Endothelial cell of umbilical vein (primary cell): ENCODE data around the gene PTPRD. TPM values are rescaled to one million over a fixed set of nuclear protein-coding genes. Genes with fewer than 3 reads are reported as not detected.

ENCODE experiments used
- BruUV-seq: library from RNA; stranded (reverse); fragments of 400-500 nt; replicated peaks from 2 replicates; lab custom pipeline; 2021; lab: Mats Ljungman, UMichigan
- CTCF ChIA-PET: fragments of 300-600, 350-600 bp; sonication (Branson Sonifier 250); formaldehyde crosslinking; loops from one replicate; lab custom pipeline; 2021; ENCODE audit warnings: antibody characterized with exemption, inconsistent platforms; lab: Charles Lee
- POLR2A ChIA-PET: fragments of 300-600, 350-600 bp; sonication (Branson Sonifier 250); formaldehyde crosslinking; loops from one replicate; lab custom pipeline; 2021; ENCODE audit warnings: antibody characterized with exemption, inconsistent platforms; lab: Charles Lee
- DNase-seq: peaks from one replicate; pipeline ENCODE4 v3.0.0-alpha.2; 2011; ENCODE audit warnings: low read depth, low spot score
- FAIRE-seq: peaks from 2 replicates; lab custom pipeline; 2011; peaks lifted over from hg19 to GRCh38; lab: Jason Lieb, UNC
- H2AFZ ChIP-seq: 2 replicates; pipeline ENCODE4 v1.6.0; 2012; ENCODE audit warnings: low read depth, low read length, control low read depth, inconsistent platforms
- H3K27ac ChIP-seq: 2 replicates; pipeline ENCODE4 v1.5.1; 2011; ENCODE audit warnings: low read depth, mild to moderate bottlenecking, control low read depth, low read length, moderate library complexity; ENCODE audit not compliant: insufficient read depth
- H3K27me3 ChIP-seq, 2 experiments: 2 replicates each; pipeline versions ENCODE4 v1.6.0 to v1.6.1; 2011; ENCODE audit warnings: low read length in 2 of 2, mixed read lengths in 1 of 2; ENCODE audit not compliant: control insufficient read depth in 2 of 2, insufficient read depth in 2 of 2
- H3K36me3 ChIP-seq, 2 experiments: 2 replicates in 1 of 2; 3 replicates in 1 of 2; pipeline ENCODE4 v1.5.1; 2011; ENCODE audit warnings: low read length in 2 of 2, mild to moderate bottlenecking in 1 of 2, moderate library complexity in 1 of 2; ENCODE audit not compliant: control insufficient read depth in 2 of 2, insufficient read depth in 2 of 2; ENCODE audit errors: extremely low read depth in 1 of 2
- H3K4me1 ChIP-seq: 3 replicates; pipeline ENCODE4 v1.5.1; 2011; ENCODE audit warnings: mild to moderate bottlenecking, low read length; ENCODE audit not compliant: control insufficient read depth, insufficient read depth; ENCODE audit errors: extremely low read depth
- H3K4me2 ChIP-seq: 2 replicates; pipeline ENCODE4 v1.6.1; 2011; ENCODE audit warnings: low read length, control low read depth, mixed read lengths; ENCODE audit not compliant: insufficient read depth
- H3K4me3 ChIP-seq, 3 experiments: fragments of 200-600 bp in 1 of 3; sonication (generic), shearing (Covaris generic) in 1 of 3; replicated peaks in 1 of 3; 2 replicates each; pipeline ENCODE4 v1.5.1; 2011 to 2016; ENCODE audit warnings: control low read depth in 3 of 3, low read length in 3 of 3, mild to moderate bottlenecking in 2 of 3, inconsistent platforms in 1 of 3, low read depth in 1 of 3, moderate library complexity in 1 of 3; ENCODE audit not compliant: insufficient read depth in 1 of 3
- H3K79me2 ChIP-seq: 2 replicates; pipeline ENCODE4 v1.6.0; 2012; ENCODE audit warnings: low read length, inconsistent platforms; ENCODE audit not compliant: control insufficient read depth, insufficient read depth
- H3K9ac ChIP-seq: replicated peaks from 2 replicates; pipeline ENCODE3; 2011; ENCODE audit warnings: low read length, control low read depth; ENCODE audit not compliant: insufficient read depth; ENCODE audit errors: extremely low read depth
- H3K9me1 ChIP-seq: replicated peaks from 3 replicates; pipeline ENCODE4 v1.6.0; 2011; ENCODE audit warnings: mild to moderate bottlenecking, low read length; ENCODE audit not compliant: control insufficient read depth, insufficient read depth; ENCODE audit errors: extremely low read depth
- H3K9me3 ChIP-seq: replicated peaks from 2 replicates; pipeline ENCODE4 v1.5.1; 2012; ENCODE audit warnings: low read length, inconsistent platforms; ENCODE audit not compliant: control insufficient read depth, insufficient read depth
- H4K20me1 ChIP-seq: replicated peaks from 2 replicates; pipeline ENCODE3; 2011; ENCODE audit warnings: mild to moderate bottlenecking, low read length; ENCODE audit not compliant: control insufficient read depth, insufficient read depth; ENCODE audit errors: extremely low read depth
- EZH2 ChIP-seq: IDR thresholded peaks from 2 replicates; pipeline ENCODE4 v1.6.1; 2012; ENCODE audit warnings: borderline replicate concordance, low read depth, mild to moderate bottlenecking, moderate library complexity, low read length, inconsistent platforms; ENCODE audit not compliant: severe bottlenecking
- FOS ChIP-seq: IDR thresholded peaks from 2 replicates; pipeline ENCODE4 v1.6.1; 2011; ENCODE audit warnings: mild to moderate bottlenecking, low read length, moderate library complexity, borderline replicate concordance; ENCODE audit not compliant: insufficient read depth
- GATA2 ChIP-seq: IDR thresholded peaks from 2 replicates; pipeline ENCODE4 v1.7.0; 2011; ENCODE audit warnings: low read depth, mild to moderate bottlenecking, moderate library complexity, mixed read lengths, low read length; ENCODE audit not compliant: insufficient read length, insufficient read depth
- JUN ChIP-seq: IDR thresholded peaks from 2 replicates; pipeline ENCODE4 v1.6.1; 2011; ENCODE audit warnings: borderline replicate concordance, low read depth; ENCODE audit not compliant: insufficient read length, insufficient read depth
- MYC ChIP-seq: IDR thresholded peaks from one replicate; pipeline ENCODE4 v1.6.1; 2011; ENCODE audit warnings: mild to moderate bottlenecking, low read depth, low read length
- POLR2A ChIP-seq: IDR thresholded peaks from 2 replicates; pipeline ENCODE4 v1.6.1; 2012; ENCODE audit warnings: low read depth, mild to moderate bottlenecking, control low read depth, low read length
- POLR2AphosphoS5 ChIP-seq: IDR thresholded peaks from 2 replicates; pipeline ENCODE4 v1.6.1; 2012; ENCODE audit warnings: low read depth, mild to moderate bottlenecking, control low read depth, low read length, moderate library complexity; ENCODE audit not compliant: insufficient read depth
- dilution Hi-C: fragments of 300-500 bp; cut with MboI; formaldehyde crosslinking; loops from one replicate; pipeline ENCODE4 v1.15.0; 2019; ENCODE audit warnings: low sequenced_read_pairs; ENCODE audit not compliant: extremely low pct_ligation_motif_present
- intact Hi-C: fragments of 100-400 bp; cut with micrococcal nuclease; formaldehyde crosslinking; loops from one replicate; pipeline ENCODE4 v1.10.0; 2022
- polyA plus RNA-seq, 4 experiments: library from polyadenylated mRNA; depleted of rRNA in 3 of 4; stranded (reverse) in 3 of 4; unstranded in 1 of 4; fragments of >200 nt; gene quantifications; 2 replicates each; pipeline versions ENCODE4 v1.2.1 to v1.2.3, GENCODE V29; 2011 to 2012; ENCODE audit warnings: missing spikeins in 1 of 4
- total RNA-seq: library from RNA; stranded (reverse); gene quantifications from 2 replicates; pipeline ENCODE4 v1.2.3, GENCODE V29; 2021
- TF ChIP-seq, protein P1 (sequence below): IDR thresholded peaks from 2 replicates; pipeline ENCODE4 v1.6.1; 2011; ENCODE audit not compliant: insufficient read depth, insufficient read length
- TF ChIP-seq, protein P2 (sequence below), 2 donors: IDR thresholded peaks; 1 replicate in 1 of 2; 2 replicates in 1 of 2; pipeline ENCODE4 v1.5.1; 2011; ENCODE audit warnings: low read length in 2 of 2, mild to moderate bottlenecking in 2 of 2, moderate library complexity in 2 of 2, control low read depth in 1 of 2, inconsistent platforms in 1 of 2, low read depth in 1 of 2; ENCODE audit not compliant: insufficient read depth in 1 of 2; ENCODE audit errors: extremely low read depth in 1 of 2

The PTPRD gene
- total and polyA plus RNA-seq, 2 donors (not counting 3 experiments of a cell fraction or from before 2014, with no cell fraction given), result 5.5 to 5.7 TPM

DNA sequence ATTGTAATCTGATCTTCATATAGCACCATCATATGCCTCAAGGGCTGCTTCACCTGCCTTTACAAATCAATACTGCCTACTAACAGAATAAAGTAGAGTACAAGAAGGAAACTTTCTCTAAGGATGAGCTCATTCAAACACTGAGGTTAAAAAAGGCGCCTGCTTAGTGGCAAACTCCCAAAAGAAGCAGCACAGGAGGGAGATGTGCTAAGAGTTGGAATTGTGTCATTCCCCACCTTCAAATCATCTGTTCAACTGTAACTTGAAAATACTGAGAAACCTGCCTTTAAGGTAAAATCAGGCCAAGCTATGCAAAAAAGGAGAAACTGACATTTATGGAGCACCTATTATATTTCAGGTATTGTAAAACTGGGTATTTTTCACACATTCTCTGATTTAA, 560.6 kb downstream of the PTPRD start:
- no peak for FAIRE-seq
- no peaks in the 10 kb centered on the region for H3K36me3 ChIP-seq
- no peaks in the 10 kb centered on the region for H3K9me1 ChIP-seq
- no peaks in the 10 kb centered on the region for H3K79me2 ChIP-seq
- ChIA-PET CTCF (interaction anchor here (0.7 to 2.0 kb wide), 5 partner anchors 8 to 222 kb away, joined by 3 to 15 read pairs (median 3); no protein-coding TSS in a partner anchor), POLR2A (no interaction called here)
- H2AFZ ChIP-seq, result no peak overlapping the region
- intact Hi-C loops (no loop called here), dilution Hi-C loops (no loop called here)
- no peak overlapping the region for H3K4me3 ChIP-seq
- H3K27ac ChIP-seq, result no peak overlapping the region
- no peak overlapping the region for H3K9ac ChIP-seq
- no peak for TF ChIP-seq JUN
- TF ChIP-seq, protein P1, sequence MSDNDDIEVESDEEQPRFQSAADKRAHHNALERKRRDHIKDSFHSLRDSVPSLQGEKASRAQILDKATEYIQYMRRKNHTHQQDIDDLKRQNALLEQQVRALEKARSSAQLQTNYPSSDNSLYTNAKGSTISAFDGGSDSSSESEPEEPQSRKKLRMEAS, result no peak
- TF ChIP-seq MYC, result no peak
- TF ChIP-seq, protein P2, sequence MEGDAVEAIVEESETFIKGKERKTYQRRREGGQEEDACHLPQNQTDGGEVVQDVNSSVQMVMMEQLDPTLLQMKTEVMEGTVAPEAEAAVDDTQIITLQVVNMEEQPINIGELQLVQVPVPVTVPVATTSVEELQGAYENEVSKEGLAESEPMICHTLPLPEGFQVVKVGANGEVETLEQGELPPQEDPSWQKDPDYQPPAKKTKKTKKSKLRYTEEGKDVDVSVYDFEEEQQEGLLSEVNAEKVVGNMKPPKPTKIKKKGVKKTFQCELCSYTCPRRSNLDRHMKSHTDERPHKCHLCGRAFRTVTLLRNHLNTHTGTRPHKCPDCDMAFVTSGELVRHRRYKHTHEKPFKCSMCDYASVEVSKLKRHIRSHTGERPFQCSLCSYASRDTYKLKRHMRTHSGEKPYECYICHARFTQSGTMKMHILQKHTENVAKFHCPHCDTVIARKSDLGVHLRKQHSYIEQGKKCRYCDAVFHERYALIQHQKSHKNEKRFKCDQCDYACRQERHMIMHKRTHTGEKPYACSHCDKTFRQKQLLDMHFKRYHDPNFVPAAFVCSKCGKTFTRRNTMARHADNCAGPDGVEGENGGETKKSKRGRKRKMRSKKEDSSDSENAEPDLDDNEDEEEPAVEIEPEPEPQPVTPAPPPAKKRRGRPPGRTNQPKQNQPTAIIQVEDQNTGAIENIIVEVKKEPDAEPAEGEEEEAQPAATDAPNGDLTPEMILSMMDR (IDR thresholded peaks at IDR 0.05; ENCODE audit: extremely low read depth in 1 of 2, insufficient read depth in 1 of 2, low read depth in 1 of 2, low read length in 2 of 2), result no peak
- no peak overlapping the region for H3K4me2 ChIP-seq
- H3K9me3 ChIP-seq, result no peaks in the 10 kb centered on the region
- H4K20me1 ChIP-seq, result no peaks in the 10 kb centered on the region
- BruUV-seq, result no TSS peak
- no peaks in the 10 kb centered on the region for H3K4me1 ChIP-seq
- H3K27me3 ChIP-seq, result peaks cover 0 to 2% of the 10 kb centered on the region in 2 experiments
- no peak for DNase-seq

DNA sequence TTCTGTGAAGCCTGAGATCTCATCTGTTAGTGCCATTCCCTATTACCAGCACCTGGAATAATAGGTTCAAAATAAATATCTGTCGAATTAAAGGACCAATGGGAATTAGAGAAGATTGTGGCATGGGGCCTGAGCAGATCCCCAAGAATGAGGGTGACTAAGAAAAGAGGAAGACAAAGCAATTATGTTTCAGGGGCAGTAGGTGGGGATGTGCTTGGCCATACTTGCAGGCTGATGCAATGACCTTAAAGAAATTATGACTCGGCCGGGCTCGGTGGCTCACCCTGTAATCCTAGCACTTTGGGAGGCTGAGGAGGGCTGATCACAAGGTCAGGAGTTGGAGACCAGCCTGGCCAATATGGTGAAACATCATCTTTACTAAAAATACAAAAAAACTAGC, 562.8 kb downstream of the PTPRD start:
- Histone ChIP-seq H3K4me2 (no peak overlapping the region), H4K20me1 (no peaks in the 10 kb centered on the region), H3K9me3 (no peaks in the 10 kb centered on the region), H3K79me2 (no peaks in the 10 kb centered on the region), H3K36me3 (no peaks in the 10 kb centered on the region), H2AFZ (no peak overlapping the region), H3K4me3 (no peak overlapping the region), H3K4me1 (no peaks in the 10 kb centered on the region), H3K27me3 (peaks cover 0 to 2% of the 10 kb centered on the region in 2 experiments), H3K27ac (no peak overlapping the region), H3K9ac (no peak overlapping the region), H3K9me1 (no peaks in the 10 kb centered on the region)
- intact Hi-C loops (no loop called here), dilution Hi-C loops (no loop called here)
- no peak for DNase-seq
- POLR2A ChIA-PET, result no interaction called here
- FAIRE-seq, result no peak
- no TSS peak for BruUV-seq
- CTCF ChIA-PET, result no interaction called here
- TF ChIP-seq POLR2AphosphoS5 (no peak), JUN (no peak), GATA2 (no peak), POLR2A (no peak), EZH2 (no peak), FOS (no peak), MYC (no peak)
- TF ChIP-seq, protein P2 (IDR thresholded peaks at IDR 0.05; ENCODE audit: extremely low read depth in 1 of 2, insufficient read depth in 1 of 2, low read depth in 1 of 2, low read length in 2 of 2), result no peak
- TF ChIP-seq, protein P1, result no peak
